ENCODE data around the gene PRKCI.
"Not testable (repeated sequence)": the region's sequence is repeated elsewhere in the genome, so short reads cannot be mapped to it uniquely, and the experiment has no call there.

Gene PRKCI

GRCh38 chr3:170225166-170225565, 2.9 kb downstream of the PRKCI start:
- DNase-seq: no peak

GRCh38 chr3:170226426-170226960, 4.3 kb downstream of the PRKCI start:
- DNase-seq: no peak

GRCh38 chr3:170228093-170228766, 6.0 kb downstream of the PRKCI start:
- no peak for DNase-seq

GRCh38 chr3:170232266-170232665, 10.0 kb downstream of the PRKCI start:
- no peak for DNase-seq

GRCh38 chr3:170233530-170233929, 11.3 kb downstream of the PRKCI start:
- DNase-seq: no peak

- no peak for DNase-seq
These were observed 17.9 kb downstream of the PRKCI start for GRCh38 chr3:170240142-170240541.

- no peak for DNase-seq
These were observed 18.4 kb downstream of the PRKCI start for GRCh38 chr3:170240671-170241070.

GRCh38 chr3:170244576-170244975, 22.4 kb downstream of the PRKCI start:
- no peak for DNase-seq

- no peak for DNase-seq
These were observed 25.7 kb downstream of the PRKCI start for GRCh38 chr3:170247875-170248274.

GRCh38 chr3:170256597-170256996, 34.4 kb downstream of the PRKCI start:
- DNase-seq: no peak

GRCh38 chr3:170257145-170257544, 34.9 kb downstream of the PRKCI start:
- no peak for DNase-seq

- no peak for DNase-seq
These were observed 35.9 kb downstream of the PRKCI start for GRCh38 chr3:170258105-170258487.

GRCh38 chr3:170259907-170260306, 37.7 kb downstream of the PRKCI start:
- no peak for DNase-seq

- no peak for DNase-seq
These were observed 45.6 kb downstream of the PRKCI start for GRCh38 chr3:170267793-170268192.

- not testable (repeated sequence) for DNase-seq
These were observed 47.5 kb downstream of the PRKCI start for GRCh38 chr3:170269673-170270254.

- no peak for DNase-seq
These were observed 48.2 kb downstream of the PRKCI start for GRCh38 chr3:170270282-170270881.

- DNase-seq: no peak
These were observed 52.4 kb downstream of the PRKCI start for GRCh38 chr3:170274641-170275040.

GRCh38 chr3:170275832-170276231, 53.6 kb downstream of the PRKCI start:
- no peak for DNase-seq

GRCh38 chr3:170277311-170277710, 55.1 kb downstream of the PRKCI start:
- not testable (repeated sequence) for DNase-seq

GRCh38 chr3:170277833-170278580, 55.8 kb downstream of the PRKCI start:
- no peak for DNase-seq

- no peak for DNase-seq
These were observed 56.4 kb downstream of the PRKCI start for GRCh38 chr3:170278627-170279026.

GRCh38 chr3:170290194-170290593, 68.0 kb downstream of the PRKCI start:
- no peak for DNase-seq

- DNase-seq: no peak
These were observed 73.4 kb downstream of the PRKCI start for GRCh38 chr3:170295586-170295985.
